HT-29 (cell line): ENCODE measurements around the gene DAB2IP. TPM values are rescaled to one million over a fixed set of nuclear protein-coding genes. Genes with fewer than 3 reads are reported as not detected.

Source experiments
- DNase-seq: peaks from one replicate; pipeline ENCODE4 v3.0.0-alpha.2; 2015; ENCODE audit warnings: low spot score
- total RNA-seq: library from RNA; depleted of rRNA; stranded (reverse); fragments of >200 nt; shearing (Covaris generic); gene quantifications from 2 replicates; pipeline ENCODE4 v1.2.3, GENCODE V29; 2014

DAB2IP gene
- total RNA-seq, 1 experiment from 2014 or later = 58.1 TPM

DNA sequence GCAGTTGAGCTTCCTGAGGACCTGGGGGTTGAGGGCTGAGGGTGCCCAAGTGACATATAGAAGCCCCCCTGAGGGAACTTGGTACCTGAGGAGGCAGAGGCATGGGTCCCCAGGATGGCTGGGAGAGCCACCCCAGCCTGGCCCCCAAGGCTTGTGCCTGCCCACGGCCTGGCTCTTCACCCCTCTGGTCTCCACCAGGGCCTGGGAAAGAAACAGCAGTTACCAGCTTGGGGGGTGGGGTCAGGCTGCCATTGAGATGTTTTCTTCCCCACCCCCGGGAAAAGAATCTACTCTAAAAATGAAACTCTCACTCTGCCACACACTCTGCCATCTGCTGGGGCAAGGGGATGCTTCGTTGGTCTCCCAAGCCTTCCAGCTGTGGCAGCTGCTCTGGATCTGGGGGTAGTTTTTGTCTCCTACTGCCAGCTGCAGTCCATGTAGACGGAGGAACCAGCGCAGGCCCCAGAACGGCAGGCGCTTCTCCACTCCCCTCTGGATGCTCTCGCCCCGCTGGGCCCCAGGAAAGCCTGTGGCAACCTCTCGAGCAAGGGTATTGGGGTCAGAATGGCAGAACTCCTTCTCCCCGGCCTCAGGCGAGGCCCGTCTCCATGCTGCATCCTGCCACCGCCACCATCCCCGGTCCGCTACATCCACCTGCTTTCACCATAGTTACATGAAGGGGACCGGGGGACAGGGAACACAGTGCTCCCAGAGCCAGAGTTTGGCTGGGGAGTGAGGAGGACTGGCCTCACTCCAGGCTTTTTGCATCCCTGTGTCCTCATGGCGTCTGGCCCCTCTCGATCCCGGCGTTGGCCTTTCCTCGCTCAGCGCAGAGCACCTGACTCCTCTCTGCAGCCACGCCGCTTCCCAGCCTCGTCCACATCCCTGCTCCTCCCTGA lies 123.5 kb downstream of the DAB2IP start:
- no peak for DNase-seq

- no peak for DNase-seq
Observed at GRCh38 chr9:121776001-121776738, 124.7 kb downstream of the DAB2IP start.

- no peak for DNase-seq
Observed at GRCh38 chr9:121776739-121777637, 125.6 kb downstream of the DAB2IP start.

DNA sequence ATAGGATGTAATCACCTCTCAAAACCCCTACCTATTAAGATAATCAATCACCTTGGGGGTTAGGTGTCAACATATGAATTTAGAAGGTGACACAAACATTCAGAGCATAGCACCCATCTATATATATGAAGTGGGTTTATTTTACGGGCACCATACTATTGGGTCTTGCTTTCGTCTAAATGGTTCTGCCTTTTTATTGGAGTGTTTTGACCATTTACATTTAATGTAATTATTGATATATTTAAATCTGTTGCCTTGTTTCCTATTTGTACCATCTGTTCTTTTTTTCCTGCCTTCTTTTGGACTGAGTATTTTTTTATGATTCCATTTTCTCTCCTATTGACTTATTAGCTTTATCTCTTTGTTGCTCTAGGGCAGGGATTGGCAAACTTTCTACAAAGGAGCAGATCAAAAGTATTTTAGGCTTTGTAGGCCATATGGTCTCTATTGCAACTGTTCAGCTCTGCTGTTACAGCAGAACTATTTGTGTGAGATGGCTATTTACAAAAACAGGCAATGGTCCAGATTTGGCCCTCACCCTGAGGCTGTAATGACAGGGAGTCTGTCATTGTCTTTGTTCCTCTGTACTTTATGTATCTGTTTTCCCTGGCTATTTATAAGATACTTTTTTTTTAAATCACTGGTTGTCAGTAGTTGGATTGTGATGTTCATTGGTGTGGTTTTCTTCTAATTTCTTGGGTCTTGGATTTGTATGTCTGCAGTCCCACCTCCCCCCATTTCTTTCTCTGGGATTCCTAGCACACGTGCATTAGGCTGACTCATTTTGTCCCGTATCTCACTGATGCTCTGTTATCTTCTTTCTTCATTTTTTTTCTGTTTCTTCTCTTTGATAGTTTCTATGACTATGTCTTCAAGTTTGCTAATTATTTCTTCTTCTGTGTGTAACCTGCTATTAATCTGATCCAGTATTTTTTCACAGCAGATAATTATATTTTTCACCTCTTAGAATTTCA lies 127.1 kb downstream of the DAB2IP start:
- DNase-seq = no peak

- DNase-seq = no peak
Observed at GRCh38 chr9:121779381-121780117, 128.1 kb downstream of the DAB2IP start.

DNA sequence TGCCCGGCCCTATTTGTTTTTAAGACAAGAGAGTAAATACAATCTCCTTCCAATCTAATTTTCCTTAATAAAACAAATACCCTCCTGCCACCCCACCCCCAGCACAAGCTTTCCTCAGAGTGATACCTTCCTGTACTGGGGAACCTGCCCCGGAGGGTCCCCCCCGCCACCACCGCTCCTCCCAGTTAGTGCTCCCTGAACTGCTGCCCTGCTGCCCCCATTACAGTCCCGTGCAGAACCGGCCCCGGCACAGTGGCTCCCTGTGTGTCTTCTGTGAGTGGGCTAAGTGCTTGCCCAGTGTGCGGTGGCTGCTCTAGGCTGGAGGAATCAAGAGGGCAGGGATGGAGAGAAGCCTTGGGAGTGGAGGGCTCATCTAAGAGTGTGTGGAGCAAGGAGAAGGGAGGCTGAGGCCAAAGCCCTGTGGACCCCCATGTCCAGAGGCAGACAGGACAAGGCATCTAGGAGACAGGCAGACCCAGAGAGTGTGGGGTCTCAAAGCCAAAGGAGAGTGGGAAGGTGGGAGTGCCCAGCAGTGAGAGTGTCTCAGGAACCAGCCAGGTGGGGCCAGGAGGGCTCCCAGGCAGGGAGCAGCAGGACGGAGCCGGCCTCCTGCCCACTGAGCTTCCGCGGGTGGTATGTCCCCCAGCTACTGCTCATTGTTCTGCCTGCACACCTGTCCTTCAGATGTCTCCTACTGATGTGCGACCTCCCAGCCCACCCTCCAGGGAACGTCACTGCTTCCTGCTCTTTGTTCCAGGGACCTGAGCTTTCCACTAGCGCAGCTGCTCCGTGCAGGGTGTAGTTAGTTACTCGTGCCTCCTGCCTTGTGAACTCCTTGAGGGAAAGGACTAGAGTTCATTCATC lies 129.0 kb downstream of the DAB2IP start:
- DNase-seq = no peak

DNA sequence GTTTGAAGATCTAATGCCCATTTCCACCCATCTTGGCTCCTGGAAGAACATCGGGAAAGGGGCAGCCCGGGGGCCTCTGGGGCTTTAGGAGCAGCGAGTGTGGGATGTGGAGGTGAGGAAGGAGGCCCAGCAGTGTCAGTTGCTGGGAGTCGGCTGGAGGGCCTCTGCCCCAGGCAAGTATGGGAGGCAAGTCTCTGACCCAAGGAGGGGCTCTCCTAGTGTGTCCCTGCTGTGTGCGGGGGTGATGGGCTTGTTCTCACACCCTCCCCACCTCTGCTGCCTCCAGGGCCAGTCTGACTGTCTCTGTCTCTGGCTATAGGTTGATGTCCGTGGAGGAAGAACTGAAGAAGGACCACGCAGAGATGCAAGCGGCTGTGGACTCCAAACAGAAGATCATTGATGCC lies 129.7 kb downstream of the DAB2IP start:
- DNase-seq = no peak

- DNase-seq = no peak
Observed at GRCh38 chr9:121781701-121782464, 130.4 kb downstream of the DAB2IP start.

GRCh38 chr9:121782514-121783110 lies 131.2 kb downstream of the DAB2IP start:
- DNase-seq = no peak

- no peak for DNase-seq
Observed at GRCh38 chr9:121783111-121783510, 131.7 kb downstream of the DAB2IP start.

- no peak for DNase-seq
Observed at GRCh38 chr9:121783521-121784507, 132.4 kb downstream of the DAB2IP start.

- DNase-seq = no peak
Observed at GRCh38 chr9:121784731-121785411, 133.4 kb downstream of the DAB2IP start.

GRCh38 chr9:121785673-121786542 lies 134.5 kb downstream of the DAB2IP start:
- DNase-seq = no peak

- no peak for DNase-seq
Observed at GRCh38 chr9:121786543-121786948, 135.1 kb downstream of the DAB2IP start.

DNA sequence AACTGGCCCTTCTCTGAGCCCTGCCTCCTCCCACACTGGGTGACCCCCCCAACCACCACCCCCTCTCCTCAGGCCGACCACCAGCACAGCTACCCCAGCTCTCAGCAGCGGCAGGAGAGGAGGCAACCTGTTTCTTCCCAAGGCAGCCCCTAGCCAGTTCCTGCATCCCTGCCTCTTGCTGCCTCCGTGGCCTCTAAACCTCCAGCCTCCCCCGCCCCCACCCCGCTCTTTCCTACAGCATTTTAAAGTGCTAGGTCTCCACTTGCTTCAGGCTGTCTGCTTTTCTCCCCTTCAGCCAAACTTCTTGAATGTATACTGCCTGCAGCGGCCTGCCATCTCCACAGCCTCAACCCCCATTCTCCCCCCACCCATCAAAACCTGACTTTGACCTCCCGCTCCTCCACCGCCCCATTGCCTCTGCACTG lies 135.6 kb downstream of the DAB2IP start:
- no peak for DNase-seq
